Posterior vena cava (tissue), 2 donors: Measurements from ENCODE around the gene GBA2. TPM values are rescaled to one million over a fixed set of nuclear protein-coding genes. Genes with fewer than 3 reads are reported as not detected.

Source experiments
- DNase-seq: peaks from one replicate; pipeline ENCODE4 v3.0.0-alpha.2; 2020; ENCODE audit warnings: low spot score
- intact Hi-C, 2 donors: fragments of 100-400 bp; cut with DNase I; formaldehyde crosslinking; loops; one replicate each; pipeline versions ENCODE4 v1.14.1 to v1.14.2; 2022 to 2023
- long read RNA-seq, 2 donors: library from polyadenylated mRNA; unstranded; transcript quantifications; one replicate each; pipeline ENCODE4 v2.0.0, GENCODE V29; 2020 to 2021
- total RNA-seq, 2 donors: library from RNA; stranded (reverse); fragmentation: NEBNext Ultra II Directional; extraction: Animal tissue kit (Norgen Biotek cat#: 25700); gene quantifications; one replicate each; pipeline ENCODE4 v1.2.1, GENCODE V29; 2021
- donor health status: DM: yes; HTN: yes; CAD: no.
- donor health status: DM: yes; HTN: yes; CAD: no.

GBA2 gene
- total RNA-seq, result 10 to 100 TPM; 50.1 to 57.7 TPM
- long read RNA-seq, donor 1, partial matches to known transcripts, result 2 of 16 reads
- long read RNA-seq, donor 1, other reads (novel, unspliced or antisense), result 11 of 16 reads
- long read RNA-seq, donor 2, partial matches to known transcripts, result 9 of 24 reads
- long read RNA-seq, donor 2, other reads (novel, unspliced or antisense), result 12 of 24 reads

DNA sequence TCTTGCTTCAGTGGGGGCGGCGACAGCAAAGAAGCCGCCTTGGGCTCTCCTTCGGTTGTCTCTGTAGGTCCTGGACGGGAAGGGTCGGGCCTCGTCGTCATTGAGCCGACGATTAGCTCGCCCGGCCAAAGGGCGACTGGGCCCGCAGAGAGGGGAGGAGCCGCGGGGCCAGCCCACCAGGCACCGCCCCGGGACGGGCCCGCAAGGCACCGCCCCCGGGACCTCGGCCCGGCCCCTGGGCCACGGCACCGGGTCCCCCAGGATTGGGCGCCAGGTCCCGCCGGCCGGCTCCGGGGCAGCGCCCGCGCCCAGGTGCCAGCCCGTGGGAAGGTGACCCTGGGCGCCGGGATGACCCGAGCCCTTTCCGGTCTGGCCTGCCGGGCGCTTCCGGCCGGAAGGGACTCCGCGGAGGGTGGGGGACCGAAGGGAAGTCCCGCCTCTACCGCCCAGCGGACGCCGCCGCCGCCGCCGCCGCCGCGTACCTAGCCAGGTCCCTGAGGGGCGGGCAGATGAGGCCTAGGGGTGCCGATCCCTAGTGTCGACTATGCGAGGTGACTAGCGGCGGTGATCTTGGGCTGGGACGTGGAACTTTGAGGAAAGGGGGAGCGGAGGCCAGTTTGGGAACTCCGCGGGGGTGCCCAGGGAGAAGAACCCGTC is at the start of gene GBA2, which contains the start of gene RGP1:
TSS of gene GBA2 (minus strand) at position 371 of the 657 bp plus-strand sequence. CDS start 524 bp downstream, outside the sequence.
TSS of gene RGP1 (plus strand) at position 430 of the 657 bp plus-strand sequence. CDS start 469 bp downstream, outside the sequence.
- DNase-seq, result peak; percentile 94
- intact Hi-C loops, result loop anchor here in 1 of 2 donors (5.0 kb wide), 1 partner anchor 52 kb away; no protein-coding TSS in a partner anchor

DNA sequence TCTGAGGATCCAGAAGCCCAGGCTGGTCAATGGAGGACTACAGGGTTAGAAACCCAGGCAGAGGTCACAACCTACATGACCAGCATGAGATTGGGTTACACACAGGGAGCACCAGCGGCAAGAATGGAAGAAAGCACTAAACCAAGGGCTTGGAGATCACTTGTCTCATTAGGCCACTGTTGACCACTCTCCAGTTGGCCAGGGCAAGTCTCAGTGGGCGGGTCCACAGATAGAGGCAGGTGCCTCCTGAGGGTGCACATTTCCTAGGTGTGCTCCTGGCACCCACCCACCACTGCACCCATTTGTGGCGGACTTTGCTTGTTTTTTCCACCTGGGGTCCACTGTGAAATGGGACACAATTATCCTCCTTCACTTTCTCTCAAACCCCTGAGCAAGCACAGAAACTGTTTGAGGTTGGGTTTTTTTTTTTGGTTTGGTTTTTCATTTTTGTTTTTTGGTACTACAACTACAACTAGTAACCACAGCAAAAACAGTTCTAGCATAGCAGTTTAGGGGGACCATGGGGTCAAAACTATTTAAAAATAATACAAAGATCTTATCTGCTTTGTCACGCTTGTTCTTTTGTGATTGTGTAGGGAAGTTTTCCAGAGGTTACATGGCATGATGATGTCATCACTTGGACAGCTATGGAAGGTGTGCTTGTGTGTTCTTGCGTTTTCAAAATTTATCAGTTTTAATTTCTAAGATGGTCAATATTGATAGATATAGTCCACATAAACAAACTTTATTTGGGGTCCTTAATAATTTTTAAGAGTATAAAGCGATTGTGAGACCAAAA is 48.5 kb upstream of the GBA2 start:
- intact Hi-C loops, result no loop called here
- no peak for DNase-seq

DNA sequence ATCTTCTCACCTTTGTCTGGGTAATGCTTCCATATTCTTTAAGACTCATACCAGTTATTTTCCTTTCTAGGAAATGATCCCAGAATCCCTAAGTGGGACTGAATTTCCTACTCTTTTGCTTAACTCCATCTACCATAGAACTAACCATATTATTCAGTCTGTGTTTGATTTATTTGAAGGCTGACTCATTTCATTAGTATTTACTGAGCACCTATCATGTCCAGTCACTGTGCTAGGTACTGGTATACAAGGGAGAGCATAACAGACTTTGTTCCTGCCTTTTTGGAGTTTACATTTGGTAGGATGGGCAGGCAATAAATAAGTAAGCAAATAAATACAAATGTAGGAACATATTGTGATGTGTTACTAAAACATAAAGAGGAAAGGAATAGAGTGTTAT is 46.7 kb upstream of the GBA2 start:
- intact Hi-C loops, result no loop called here
- DNase-seq, result no peak

DNA sequence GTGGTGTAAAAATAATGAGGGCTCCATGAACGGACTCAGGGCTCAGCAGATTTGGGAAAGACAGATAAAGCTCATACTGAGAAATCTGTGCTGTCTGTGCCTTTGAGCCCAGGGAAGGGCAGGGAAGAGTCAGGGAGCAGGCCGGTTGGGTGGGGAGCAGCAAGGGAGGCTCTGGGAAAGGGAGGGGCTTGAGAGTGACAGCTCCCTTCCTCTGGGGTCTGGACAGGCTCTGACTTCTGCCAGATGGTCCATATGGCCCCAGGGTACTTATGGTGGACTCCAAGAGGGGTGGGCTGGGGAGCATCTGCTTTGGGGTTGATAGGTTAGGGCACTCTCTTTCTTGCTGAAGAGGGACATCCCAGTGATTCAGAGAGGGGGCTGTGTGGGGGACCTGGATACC is 44.4 kb upstream of the GBA2 start:
- intact Hi-C loops, result loop anchor here (1.0 to 5.0 kb wide), 3 partner anchors 34 to 89 kb away; partner anchors contain the start of genes FAM221B (in 2 of the 2) and TMEM8B (in 1 of the 2)
- DNase-seq, result no peak

DNA sequence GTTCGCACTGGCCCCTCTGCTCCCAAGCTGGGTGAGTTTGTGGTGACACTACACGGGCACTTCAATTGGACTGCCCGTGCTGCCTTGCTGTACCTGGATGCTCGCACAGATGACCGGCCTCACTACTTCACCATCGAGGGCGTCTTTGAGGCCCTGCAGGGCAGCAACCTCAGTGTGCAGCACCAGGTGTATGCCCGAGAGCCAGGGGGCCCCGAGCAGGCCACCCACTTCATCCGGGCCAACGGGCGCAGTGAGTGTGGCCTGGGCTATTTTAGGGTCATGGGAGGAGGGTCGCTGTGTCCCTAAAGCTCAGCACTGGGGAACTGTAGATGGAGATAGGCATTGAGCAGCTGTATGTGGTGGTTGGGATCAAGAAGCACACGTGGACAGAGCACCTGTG is 43.8 kb upstream of the GBA2 start:
- DNase-seq, result no peak
- intact Hi-C loops, result loop anchor here (1.0 to 5.0 kb wide), 3 partner anchors 34 to 89 kb away; partner anchors contain the start of genes FAM221B (in 2 of the 2) and TMEM8B (in 1 of the 2)

DNA sequence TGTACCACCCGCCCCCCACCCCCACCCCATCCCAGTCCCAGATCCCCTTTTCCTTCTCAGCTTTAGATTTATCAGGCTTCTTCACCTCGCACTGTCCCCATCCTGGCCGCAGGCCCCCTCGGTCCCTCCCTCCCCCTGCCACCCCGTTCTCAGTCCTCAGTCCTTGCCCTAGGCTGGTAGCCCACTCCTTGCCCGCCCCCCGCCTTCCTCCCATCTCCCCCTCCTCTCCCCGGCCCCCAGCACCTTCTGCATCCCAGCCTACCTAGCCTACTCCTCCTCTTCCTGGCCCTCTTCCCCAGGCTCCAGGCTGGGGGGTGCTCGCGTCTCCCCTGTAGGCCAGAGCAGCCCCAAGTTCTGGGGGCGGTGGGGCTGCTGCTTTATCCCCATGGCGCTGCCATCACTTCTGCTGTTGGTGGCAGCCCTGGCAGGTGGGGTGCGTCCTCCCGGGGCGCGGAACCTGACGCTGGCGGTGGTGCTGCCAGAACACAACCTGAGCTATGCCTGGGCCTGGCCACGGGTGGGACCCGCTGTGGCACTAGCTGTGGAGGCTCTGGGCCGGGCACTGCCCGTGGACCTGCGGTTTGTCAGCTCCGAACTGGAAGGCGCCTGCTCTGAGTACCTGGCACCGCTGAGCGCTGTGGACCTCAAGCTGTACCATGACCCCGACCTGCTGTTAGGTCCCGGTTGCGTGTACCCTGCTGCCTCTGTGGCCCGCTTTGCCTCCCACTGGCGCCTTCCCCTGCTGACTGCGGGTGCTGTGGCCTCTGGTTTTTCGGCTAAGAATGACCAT is 43.2 kb upstream of the GBA2 start:
- no peak for DNase-seq
- intact Hi-C loops, result loop anchor here in 1 of 2 donors (5.0 kb wide), 2 partner anchors 35 to 90 kb away; partner anchors contain the start of genes FAM221B and TMEM8B

DNA sequence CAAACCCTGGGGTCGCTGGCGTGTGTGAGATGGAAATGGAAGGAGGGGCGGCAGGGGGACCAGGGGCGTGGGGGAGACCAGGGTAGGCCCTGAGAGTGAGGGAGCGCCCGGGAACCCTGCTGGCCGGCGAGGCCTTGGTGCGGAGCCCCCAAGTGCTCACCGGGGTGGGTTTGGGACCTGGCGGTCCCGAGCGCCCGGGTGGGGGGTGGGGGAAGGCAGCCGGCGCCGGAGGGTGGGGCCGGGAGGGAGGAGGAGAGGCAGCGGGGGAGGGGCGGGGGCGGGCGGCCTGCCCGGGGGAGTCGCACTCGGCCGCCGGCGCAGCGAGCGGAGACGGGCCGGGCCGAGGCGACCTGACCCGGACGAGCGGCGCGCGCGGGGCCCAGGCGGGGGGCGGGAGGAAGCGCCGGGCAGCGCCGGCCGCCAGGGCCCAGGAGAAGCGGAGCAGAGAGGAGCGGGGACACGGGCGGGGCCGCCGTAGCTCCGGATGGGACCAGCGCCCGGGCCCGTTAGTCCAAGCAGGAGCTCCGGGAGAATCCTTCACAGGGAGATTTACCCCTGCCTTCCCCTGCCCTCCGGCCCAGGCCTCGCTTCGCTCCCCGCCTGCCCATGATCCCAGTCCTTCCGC is 42.4 kb upstream of the GBA2 start, which contains the start of gene NPR2:
TSS of gene NPR2 (plus strand) at position 295 of the 625 bp plus-strand sequence. CDS start 818 bp downstream, outside the sequence.
- intact Hi-C loops, result loop anchor here in 1 of 2 donors (5.0 kb wide), 2 partner anchors 36 to 91 kb away; partner anchors contain the start of genes FAM221B and TMEM8B
- DNase-seq, result no peak

DNA sequence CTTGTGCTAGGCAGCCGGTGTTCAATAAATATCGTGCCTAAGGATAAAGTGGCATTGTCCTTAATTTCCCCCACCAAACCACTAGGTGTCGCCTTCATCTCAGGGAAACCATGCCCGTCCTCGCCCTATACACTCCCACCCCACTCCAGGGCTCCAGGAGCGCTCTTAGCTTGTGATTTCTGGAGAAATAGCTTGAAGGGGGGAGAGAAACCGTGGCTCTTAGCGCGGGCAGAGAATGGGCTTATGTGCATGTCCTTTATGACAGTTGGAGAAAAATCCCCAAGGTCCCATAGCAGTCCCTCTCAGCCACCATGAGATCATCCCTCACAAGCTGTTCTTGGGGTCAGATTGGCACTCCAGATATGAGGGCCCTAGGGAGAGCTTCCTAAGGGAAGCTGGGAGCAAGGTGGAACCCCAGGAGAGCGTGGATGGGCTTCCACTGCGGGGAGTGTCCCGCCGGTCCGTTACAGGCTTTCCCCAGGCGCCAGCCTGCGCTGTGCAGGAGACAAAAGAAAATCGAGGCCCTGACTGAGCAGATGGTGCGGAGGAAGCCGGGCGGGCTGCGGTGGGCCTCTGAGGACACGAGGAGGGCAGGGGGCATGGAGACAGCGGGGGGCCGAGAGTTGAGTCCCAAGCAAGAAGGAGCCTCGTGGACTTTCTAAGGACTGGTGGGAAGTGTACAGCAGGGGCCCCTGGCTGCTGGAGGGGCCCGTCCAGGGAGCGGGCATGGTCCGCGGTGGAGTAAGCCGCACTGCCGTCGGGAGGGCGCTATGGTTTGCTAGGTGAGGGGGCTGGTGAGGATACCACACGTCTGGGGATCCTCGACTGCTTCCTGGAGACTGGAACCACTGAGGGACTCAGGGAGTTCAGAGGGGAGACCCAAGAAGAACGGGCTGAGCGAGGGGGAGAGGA is 41.6 kb upstream of the GBA2 start:
- peak; percentile 85 for DNase-seq

DNA sequence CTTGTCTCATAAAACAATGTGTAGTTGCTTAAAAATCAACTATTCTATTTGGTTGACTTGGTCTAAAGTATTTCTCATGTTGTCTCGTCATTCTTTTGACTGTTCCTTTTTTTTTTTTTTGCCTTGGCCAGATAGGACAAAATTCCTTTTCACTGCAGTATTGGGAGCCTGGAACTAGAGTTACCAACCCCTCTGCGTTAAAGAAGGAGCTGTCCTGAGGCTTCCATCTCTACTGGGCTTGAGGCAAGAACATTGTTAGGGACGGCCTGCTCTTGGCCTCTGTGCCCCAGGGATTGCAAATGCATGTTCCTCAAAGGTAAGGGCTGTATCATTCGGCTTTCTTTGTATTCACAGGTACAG is 41.0 kb upstream of the GBA2 start:
- intact Hi-C loops, result loop anchor here in 1 of 2 donors (5.0 kb wide), 2 partner anchors 37 to 92 kb away; partner anchors contain the start of genes FAM221B and TMEM8B
- no peak for DNase-seq

More for the DNA sequence above, 41.6 kb upstream of the GBA2 start:
- intact Hi-C loops, result loop anchor here in 1 of 2 donors (5.0 kb wide), 2 partner anchors 37 to 92 kb away; partner anchors contain the start of genes FAM221B and TMEM8B

DNA sequence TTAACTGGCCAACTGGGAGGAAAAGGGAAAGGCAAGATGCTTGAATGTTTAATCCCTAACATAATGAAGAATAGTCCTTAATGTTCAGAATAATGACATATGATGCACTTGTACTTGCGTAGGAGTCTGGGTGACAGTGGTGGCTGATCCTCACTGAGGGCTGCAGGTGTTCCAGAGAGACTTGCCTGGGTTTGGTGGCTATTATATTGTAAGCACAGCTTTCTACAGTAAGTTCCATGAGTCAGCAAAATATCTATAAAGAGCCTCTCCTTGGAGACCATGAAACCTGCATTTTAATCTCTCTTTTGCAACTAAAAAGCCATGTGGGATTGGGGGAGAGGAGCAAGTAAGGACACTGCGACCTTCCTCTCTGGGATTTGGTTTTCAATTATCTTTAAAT is 40.5 kb upstream of the GBA2 start:
- intact Hi-C loops, result loop anchor here in 1 of 2 donors (10.0 kb wide), 1 partner anchor 115 kb away; the partner anchor contains the start of genes HRCT1 and SPAAR
- DNase-seq, result no peak

DNA sequence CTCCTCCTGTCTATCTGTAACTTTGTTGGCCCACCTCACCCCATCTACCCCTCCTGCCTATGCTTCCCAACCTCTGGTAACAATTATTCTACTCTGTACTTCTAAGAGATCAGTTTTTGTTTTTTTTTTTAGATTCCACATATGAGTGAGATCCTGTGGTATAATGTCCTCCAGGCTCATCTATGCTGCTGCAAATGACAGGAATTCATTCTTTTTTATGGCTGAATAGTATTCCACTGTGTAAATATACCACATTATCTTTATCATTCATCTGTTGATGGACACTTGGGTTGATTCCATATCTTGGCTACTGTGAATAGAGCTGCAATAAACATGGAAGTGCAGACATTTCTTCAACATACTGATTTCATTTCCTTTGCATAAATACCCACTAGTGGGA is 34.4 kb upstream of the GBA2 start:
- intact Hi-C loops, result loop anchor here in 1 of 2 donors (10.0 kb wide), 1 partner anchor 121 kb away; the partner anchor contains the start of genes HRCT1 and SPAAR
- no peak for DNase-seq

DNA sequence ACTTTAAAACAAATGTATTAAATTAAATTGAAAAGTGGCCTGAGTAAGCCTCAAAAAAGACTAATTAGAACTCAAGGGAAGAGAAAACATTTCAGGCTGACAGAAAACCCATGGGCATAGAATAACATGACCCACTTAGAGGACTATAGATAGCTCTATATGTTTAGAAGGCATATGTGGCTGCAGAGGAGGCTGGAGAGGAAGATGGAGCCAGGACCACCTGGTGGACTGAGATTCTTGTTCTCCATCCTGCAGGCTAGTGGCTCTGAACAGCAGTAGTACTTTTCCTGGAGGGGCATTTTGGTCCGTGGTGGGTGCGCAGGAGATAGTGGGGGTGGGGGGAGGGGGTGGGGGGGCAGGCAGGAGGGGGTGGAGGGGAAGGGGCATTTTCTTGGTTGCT is 32.0 kb upstream of the GBA2 start:
- intact Hi-C loops, result loop anchor here in 1 of 2 donors (10.0 kb wide), 1 partner anchor 124 kb away; the partner anchor contains the start of genes HRCT1 and SPAAR
- DNase-seq, result no peak

DNA sequence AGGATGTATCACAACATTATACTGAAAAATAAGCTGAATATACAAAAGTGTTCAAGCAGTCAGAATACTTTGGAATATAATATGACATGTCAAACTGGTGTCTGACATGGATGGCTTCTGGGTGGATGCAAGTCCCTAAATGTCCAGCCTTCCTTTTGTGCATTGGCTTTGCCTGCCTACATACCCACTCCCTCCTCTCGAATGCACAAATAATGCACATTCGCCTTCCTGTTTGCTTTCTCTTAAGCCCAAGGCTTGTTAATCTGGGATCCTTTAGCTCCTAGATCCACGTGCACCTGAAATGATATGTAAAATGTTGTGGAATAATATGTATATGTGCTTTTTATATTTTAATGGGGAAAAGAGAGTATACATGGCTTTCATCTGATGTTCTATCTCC is 29.5 kb upstream of the GBA2 start:
- no peak for DNase-seq
- intact Hi-C loops, result loop anchor here in 1 of 2 donors (5.0 kb wide), 1 partner anchor 114 kb away; no protein-coding TSS in a partner anchor

DNA sequence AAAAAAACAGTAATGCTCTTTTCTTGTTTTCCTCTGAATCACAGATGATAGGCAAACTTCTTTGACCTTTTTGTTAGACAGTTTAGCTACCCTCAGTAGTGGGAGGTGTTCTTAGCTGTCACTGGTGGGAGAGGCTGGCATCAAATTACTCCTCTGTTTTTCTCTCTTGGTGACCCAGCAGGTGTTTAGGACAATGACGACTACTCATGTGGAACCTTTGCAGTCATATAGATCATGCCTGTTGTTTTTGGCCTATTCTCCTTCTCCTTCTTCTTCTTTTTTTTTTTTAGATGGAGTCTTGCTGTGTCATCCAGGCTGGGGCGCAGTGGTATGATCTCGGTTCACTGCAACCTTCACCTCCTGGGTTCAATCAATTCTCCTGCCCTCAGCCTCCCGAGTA is 27.0 kb upstream of the GBA2 start:
- no peak for DNase-seq
- intact Hi-C loops, result loop anchor here in 1 of 2 donors (5.0 kb wide), 1 partner anchor 116 kb away; no protein-coding TSS in a partner anchor

DNA sequence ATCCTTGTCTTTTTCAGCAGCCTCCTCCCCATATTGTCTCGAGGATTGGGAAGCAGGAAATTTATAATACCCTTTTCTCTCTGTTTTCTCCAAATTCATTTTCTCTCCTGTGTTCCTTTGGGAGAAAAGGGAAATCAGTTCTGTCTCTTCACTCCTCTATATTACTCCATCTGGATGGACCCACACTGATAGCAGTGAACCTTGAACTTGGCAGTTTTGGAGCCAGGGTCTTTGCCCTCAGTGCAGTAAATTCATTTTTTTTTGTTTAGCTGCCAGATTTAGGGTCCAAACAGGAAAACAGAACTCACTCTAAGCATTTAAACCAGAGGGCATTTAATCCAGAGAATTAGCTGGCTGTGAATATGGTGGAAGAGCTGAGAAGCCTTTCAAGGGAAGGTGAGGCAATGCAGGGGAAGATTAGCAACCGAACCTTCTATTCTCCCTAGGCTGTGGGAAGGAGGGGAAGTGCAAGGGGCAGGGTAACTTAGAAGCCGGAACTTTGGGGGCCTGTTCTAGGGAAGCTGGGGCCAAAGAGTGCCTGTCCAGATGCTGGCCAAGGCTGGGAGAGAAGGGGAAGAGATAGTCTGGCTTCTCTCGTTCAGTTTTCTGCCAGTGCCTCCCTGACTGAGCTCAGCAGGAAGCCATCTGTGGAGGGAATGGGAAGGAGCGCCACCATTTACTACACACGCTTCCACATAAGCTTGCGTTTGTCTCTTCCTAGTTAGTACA is 26.0 kb upstream of the GBA2 start:
- no peak for DNase-seq
- intact Hi-C loops, result loop anchor here (1.0 to 5.0 kb wide), 2 partner anchors 10 to 117 kb away; no protein-coding TSS in a partner anchor

DNA sequence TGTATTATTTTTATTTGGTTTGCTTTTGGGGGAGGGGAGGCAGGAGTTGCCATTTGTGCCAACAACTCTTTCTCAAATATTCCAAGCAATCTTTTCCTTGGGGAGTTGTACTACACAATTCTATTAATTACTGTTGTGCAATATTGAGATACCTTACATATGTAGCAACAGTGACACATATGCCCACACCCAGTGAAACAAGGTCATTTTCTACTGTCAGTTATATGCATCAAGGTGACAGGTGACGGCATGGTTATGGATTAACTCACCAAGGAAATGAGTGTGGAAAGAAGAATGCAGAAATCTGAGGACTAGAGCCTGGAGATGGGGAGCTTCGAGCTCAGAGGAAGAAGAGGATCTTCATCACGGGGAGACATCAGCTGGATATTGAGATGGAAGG is 22.9 kb upstream of the GBA2 start:
- no peak for DNase-seq
- intact Hi-C loops, result no loop called here
